ENCODE measurements around the gene PODN. TPM values are rescaled to one million over a fixed set of nuclear protein-coding genes. Genes with fewer than 3 reads are reported as not detected.

PODN gene
- total and polyA plus RNA-seq, 2 experiments from 2014 or later = 3.9 to 9.2 TPM

DNA sequence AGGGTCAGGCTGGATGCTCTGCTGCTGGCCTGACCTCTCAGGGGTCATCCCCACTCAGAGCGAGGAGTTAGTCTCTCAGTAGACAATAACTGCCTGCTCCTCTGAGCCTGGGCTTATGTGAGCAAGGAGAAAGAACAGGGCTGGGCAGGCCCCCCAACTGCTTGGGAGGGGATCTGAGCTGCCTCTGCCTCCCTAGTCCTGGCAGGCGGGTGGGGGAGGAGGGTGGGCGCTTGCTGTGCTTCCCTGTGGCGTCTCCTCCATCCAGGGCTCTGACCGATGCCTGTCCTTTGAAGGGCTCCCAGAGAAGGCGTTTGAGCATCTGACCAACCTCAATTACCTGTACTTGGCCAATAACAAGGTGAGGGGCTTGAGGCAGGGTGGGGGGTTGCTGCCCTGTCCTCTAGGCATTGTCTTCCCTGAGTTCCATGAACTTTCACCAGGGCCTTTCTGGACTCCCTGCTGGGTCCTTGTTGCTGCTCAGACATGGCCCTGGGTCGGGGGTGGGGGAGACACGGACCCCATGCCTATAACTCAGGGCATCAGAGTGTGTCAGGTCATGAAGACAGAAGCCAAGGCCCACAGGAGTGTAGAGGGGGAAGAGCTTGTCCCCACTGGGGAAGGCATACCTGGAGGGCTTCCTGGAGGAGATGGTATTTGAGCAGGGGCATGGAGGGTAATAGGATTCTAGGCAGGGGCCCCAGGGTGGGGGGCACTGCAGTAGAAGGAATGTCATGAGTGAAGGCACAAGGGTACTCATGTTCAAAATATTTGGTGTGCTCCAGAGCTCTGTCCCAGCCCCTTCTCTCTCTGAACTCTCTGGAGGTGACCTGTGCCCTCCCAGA, 12.5 kb downstream of the PODN start:
- Histone ChIP-seq H3K79me2 (no peaks in the 10 kb centered on the region), H3K4me1 (ENCODE audit: insufficient read depth) (no peaks in the 10 kb centered on the region), H4K20me1 (ENCODE audit: insufficient read depth, poor library complexity, severe bottlenecking) (no peaks in the 10 kb centered on the region), H3K4me3 (no peak overlapping the region), H3K36me3 (replicated peaks; ENCODE audit: insufficient read depth, low read depth) (no peaks in the 10 kb centered on the region), H2AFZ (no peak overlapping the region), H3K27me3 (no peaks in the 10 kb centered on the region), H3K9me3 (ENCODE audit: low read depth) (no peaks in the 10 kb centered on the region), H3K27ac (no peak overlapping the region), H3K9me2 (replicated peaks; ENCODE audit: insufficient read depth) (no peaks in the 10 kb centered on the region), H3K4me2 (no peak overlapping the region)
- 95% methylated on average over 7 of the region's 8 CpGs for WGBS (ENCODE audit: low lambda C conversion rate, missing lambda C conversion rate)
- no peak for DNase-seq (ENCODE audit: low spot score)
- TF ChIP-seq EZH2 (IDR thresholded peaks at IDR 0.05; ENCODE audit: borderline replicate concordance) = no peak
- TF ChIP-seq, protein P1, sequence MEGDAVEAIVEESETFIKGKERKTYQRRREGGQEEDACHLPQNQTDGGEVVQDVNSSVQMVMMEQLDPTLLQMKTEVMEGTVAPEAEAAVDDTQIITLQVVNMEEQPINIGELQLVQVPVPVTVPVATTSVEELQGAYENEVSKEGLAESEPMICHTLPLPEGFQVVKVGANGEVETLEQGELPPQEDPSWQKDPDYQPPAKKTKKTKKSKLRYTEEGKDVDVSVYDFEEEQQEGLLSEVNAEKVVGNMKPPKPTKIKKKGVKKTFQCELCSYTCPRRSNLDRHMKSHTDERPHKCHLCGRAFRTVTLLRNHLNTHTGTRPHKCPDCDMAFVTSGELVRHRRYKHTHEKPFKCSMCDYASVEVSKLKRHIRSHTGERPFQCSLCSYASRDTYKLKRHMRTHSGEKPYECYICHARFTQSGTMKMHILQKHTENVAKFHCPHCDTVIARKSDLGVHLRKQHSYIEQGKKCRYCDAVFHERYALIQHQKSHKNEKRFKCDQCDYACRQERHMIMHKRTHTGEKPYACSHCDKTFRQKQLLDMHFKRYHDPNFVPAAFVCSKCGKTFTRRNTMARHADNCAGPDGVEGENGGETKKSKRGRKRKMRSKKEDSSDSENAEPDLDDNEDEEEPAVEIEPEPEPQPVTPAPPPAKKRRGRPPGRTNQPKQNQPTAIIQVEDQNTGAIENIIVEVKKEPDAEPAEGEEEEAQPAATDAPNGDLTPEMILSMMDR (IDR thresholded peaks at IDR 0.05; ENCODE audit: poor library complexity) = no peak
- no peak for TF ChIP-seq EZH2phosphoT487 (IDR thresholded peaks at IDR 0.05; ENCODE audit: low read depth, severe bottlenecking, unreplicated experiment)

DNA sequence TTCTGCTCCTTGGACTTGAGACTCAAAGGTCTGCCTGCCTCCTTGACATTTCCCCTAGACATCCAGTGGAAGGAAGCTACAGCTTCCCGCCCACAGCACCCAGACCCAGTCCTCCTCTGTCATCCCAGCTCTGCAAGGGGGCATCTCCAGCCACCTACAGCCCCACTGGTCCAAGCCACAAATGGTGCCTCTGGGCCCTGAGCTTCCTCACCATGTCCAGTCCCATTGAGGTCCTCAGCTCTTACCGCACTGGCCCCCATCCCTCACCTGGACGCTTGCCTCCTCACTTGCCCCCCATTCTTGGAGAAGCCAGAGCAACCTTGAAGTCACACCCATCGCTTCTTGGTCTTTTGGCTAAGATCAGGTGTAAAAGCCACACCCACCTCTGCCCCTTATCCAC, 13.2 kb downstream of the PODN start:
- Histone ChIP-seq H3K9me3 (ENCODE audit: low read depth) (no peaks in the 10 kb centered on the region), H3K36me3 (replicated peaks; ENCODE audit: insufficient read depth, low read depth) (no peaks in the 10 kb centered on the region), H3K4me1 (ENCODE audit: insufficient read depth) (no peaks in the 10 kb centered on the region), H3K4me2 (no peak overlapping the region), H3K27me3 (no peaks in the 10 kb centered on the region), H3K9me2 (replicated peaks; ENCODE audit: insufficient read depth) (no peaks in the 10 kb centered on the region), H3K27ac (no peak overlapping the region), H3K79me2 (no peaks in the 10 kb centered on the region), H4K20me1 (ENCODE audit: insufficient read depth, poor library complexity, severe bottlenecking) (no peaks in the 10 kb centered on the region), H3K4me3 (no peak overlapping the region), H2AFZ (no peak overlapping the region)
- TF ChIP-seq EZH2 (IDR thresholded peaks at IDR 0.05; ENCODE audit: borderline replicate concordance) (no peak), EZH2phosphoT487 (IDR thresholded peaks at IDR 0.05; ENCODE audit: low read depth, severe bottlenecking, unreplicated experiment) (no peak)
- TF ChIP-seq, protein P1 (IDR thresholded peaks at IDR 0.05; ENCODE audit: poor library complexity) = no peak
- 94% methylated on average over 4 of the region's 4 CpGs for WGBS (ENCODE audit: low lambda C conversion rate, missing lambda C conversion rate)
- no peak for DNase-seq (ENCODE audit: low spot score)

DNA sequence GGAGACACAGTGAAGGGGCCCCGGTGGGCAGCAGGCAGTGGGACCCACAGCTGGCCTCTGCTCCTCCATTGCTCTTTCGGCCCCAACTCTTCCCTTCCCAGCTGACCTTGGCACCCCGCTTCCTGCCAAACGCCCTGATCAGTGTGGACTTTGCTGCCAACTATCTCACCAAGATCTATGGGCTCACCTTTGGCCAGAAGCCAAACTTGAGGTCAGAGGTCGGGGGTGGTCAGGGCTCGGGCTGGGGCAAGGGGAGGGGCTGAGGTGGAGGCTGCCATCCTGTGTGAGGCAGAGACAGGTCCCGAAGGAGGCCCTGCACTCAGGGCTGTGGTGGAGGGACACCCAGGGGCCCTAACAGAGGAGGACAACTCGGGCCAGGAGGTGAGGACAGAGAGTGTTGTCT, 13.7 kb downstream of the PODN start:
- H3K4me1 ChIP-seq (ENCODE audit: insufficient read depth) = no peaks in the 10 kb centered on the region
- 88% methylated on average over 8 of the region's 8 CpGs for WGBS (ENCODE audit: low lambda C conversion rate, missing lambda C conversion rate)

More for the DNA sequence above, 13.7 kb downstream of the PODN start:
- Histone ChIP-seq H3K79me2 (no peaks in the 10 kb centered on the region), H3K36me3 (replicated peaks; ENCODE audit: insufficient read depth, low read depth) (no peaks in the 10 kb centered on the region), H3K27me3 (no peaks in the 10 kb centered on the region), H3K4me2 (no peak overlapping the region), H3K9me2 (replicated peaks; ENCODE audit: insufficient read depth) (no peaks in the 10 kb centered on the region), H4K20me1 (ENCODE audit: insufficient read depth, poor library complexity, severe bottlenecking) (no peaks in the 10 kb centered on the region), H3K4me3 (no peak overlapping the region), H3K27ac (no peak overlapping the region), H2AFZ (no peak overlapping the region), H3K9me3 (ENCODE audit: low read depth) (no peaks in the 10 kb centered on the region)
- TF ChIP-seq, protein P1 (IDR thresholded peaks at IDR 0.05; ENCODE audit: poor library complexity) = no peak
- TF ChIP-seq EZH2phosphoT487 (IDR thresholded peaks at IDR 0.05; ENCODE audit: low read depth, severe bottlenecking, unreplicated experiment) (no peak), EZH2 (IDR thresholded peaks at IDR 0.05; ENCODE audit: borderline replicate concordance) (no peak)
- DNase-seq (ENCODE audit: low spot score) = no peak

Data from hepatocyte (in vitro differentiated cells).